Endothelial cell (in vitro differentiated cells): ENCODE measurements around the gene PRF1. TPM values are rescaled to one million over a fixed set of nuclear protein-coding genes. Genes with fewer than 3 reads are reported as not detected.

Experiments used
- DNase-seq: peaks from one replicate; pipeline ENCODE4 v3.0.0; 2021; ENCODE audit warnings: low spot score
- H3K27ac Mint-ChIP-seq: one replicate; pipeline ENCODE4 v1.8.0; 2021; ENCODE audit warnings: mixed read lengths, inconsistent platforms; ENCODE audit not compliant: unreplicated experiment
- H3K27me3 Mint-ChIP-seq: one replicate; pipeline ENCODE4 v1.8.0; 2021; ENCODE audit warnings: mild to moderate bottlenecking, moderate library complexity, mixed read lengths, inconsistent platforms; ENCODE audit not compliant: unreplicated experiment
- H3K36me3 Mint-ChIP-seq: one replicate; pipeline ENCODE4 v1.8.0; 2021; ENCODE audit warnings: mild to moderate bottlenecking, low read depth, mixed read lengths, inconsistent platforms; ENCODE audit not compliant: unreplicated experiment
- H3K4me1 Mint-ChIP-seq: one replicate; pipeline ENCODE4 v1.8.0; 2021; ENCODE audit warnings: mild to moderate bottlenecking, mixed read lengths, inconsistent platforms; ENCODE audit not compliant: unreplicated experiment
- H3K4me3 Mint-ChIP-seq: one replicate; pipeline ENCODE4 v1.8.0; 2021; ENCODE audit warnings: mild to moderate bottlenecking, mixed read lengths, inconsistent platforms; ENCODE audit not compliant: unreplicated experiment
- H3K9me3 Mint-ChIP-seq: one replicate; pipeline ENCODE4 v1.8.0; 2021; ENCODE audit warnings: mixed read lengths, inconsistent platforms; ENCODE audit not compliant: unreplicated experiment
- total RNA-seq: library from RNA; stranded (reverse); fragmentation: NEBNext Ultra II Directional; extraction: Animal tissue kit (Norgen Biotek cat#: 25700); gene quantifications from one replicate; pipeline ENCODE4 v1.2.1, GENCODE V29; 2021; ENCODE audit not compliant: unreplicated experiment
- TF ChIP-seq, protein P1 (sequence below): fragments of 200-600 bp; sonication (generic); IDR thresholded peaks from one replicate; pipeline ENCODE4 v1.5.0; 2021; ENCODE audit warnings: antibody characterized with exemption; ENCODE audit not compliant: unreplicated experiment

The PRF1 gene
- total RNA-seq, 1 donor from 2014 or later = not detected

DNA sequence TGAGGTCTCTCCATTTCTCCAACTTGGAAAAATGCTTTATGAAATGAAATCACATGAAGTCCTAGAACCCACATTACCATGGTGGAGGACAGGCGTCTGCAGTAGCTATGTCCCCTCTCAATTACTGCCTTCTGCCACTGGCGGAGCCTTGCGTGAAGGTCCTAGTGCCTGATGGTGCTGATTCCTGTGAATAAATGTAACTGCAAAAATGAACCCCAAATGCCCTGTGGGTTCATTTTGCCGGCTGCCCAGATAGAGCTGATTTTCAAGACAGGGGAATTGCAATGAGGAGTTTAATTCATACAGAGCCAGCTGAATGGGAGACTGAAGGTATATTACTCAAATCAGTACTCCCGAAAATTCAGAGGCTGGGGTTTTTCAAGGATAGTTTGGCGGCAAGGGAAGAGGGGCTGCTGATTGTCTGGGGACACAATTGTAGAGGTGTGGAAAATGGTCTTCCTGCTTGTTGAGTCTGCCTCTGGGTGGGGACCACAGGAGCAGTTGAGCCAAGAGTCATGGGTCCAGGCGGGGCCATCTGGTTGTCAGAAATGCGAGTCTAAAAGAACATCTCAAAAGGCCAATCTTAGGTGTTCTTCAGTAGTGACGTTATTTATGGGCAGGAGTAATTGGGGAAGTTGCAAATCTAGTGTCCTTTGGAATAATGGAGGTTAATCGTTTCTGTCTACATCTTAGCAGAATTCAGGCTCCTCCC lies 13.5 kb downstream of the PRF1 start:
- Mint-ChIP-seq H3K4me3 (no peak overlapping the region), H3K4me1 (peaks cover 27% of the 10 kb centered on the region), H3K27ac (no peak overlapping the region), H3K36me3 (no peaks in the 10 kb centered on the region), H3K9me3 (no peaks in the 10 kb centered on the region), H3K27me3 (peaks cover 8% of the 10 kb centered on the region)
- no peak for DNase-seq
- TF ChIP-seq, protein P1, sequence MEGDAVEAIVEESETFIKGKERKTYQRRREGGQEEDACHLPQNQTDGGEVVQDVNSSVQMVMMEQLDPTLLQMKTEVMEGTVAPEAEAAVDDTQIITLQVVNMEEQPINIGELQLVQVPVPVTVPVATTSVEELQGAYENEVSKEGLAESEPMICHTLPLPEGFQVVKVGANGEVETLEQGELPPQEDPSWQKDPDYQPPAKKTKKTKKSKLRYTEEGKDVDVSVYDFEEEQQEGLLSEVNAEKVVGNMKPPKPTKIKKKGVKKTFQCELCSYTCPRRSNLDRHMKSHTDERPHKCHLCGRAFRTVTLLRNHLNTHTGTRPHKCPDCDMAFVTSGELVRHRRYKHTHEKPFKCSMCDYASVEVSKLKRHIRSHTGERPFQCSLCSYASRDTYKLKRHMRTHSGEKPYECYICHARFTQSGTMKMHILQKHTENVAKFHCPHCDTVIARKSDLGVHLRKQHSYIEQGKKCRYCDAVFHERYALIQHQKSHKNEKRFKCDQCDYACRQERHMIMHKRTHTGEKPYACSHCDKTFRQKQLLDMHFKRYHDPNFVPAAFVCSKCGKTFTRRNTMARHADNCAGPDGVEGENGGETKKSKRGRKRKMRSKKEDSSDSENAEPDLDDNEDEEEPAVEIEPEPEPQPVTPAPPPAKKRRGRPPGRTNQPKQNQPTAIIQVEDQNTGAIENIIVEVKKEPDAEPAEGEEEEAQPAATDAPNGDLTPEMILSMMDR = no peak

DNA sequence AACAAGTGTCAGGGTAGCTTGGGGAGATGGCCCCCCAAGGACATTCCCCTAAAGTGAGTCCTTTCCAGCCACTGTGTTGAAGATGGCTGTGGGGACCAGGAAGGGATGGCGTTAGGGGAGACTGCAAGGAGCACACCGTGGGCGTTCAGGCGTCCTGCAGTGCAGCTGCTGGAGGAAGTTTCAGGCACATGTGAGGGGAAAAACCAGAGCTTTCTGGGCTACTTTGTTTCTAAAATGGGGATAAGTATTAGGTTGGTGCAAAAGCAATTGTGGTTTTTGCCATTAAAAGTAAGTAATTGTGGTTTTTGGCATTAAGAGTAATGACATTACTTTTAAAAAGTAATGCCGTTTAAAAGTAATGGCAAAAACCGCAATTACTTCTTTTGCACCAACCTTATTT lies 14.3 kb downstream of the PRF1 start:
- no peaks in the 10 kb centered on the region for H3K36me3 Mint-ChIP-seq
- H3K4me3 Mint-ChIP-seq = no peak overlapping the region
- peaks cover 8% of the 10 kb centered on the region for H3K27me3 Mint-ChIP-seq
- peaks cover 31% of the 10 kb centered on the region for H3K4me1 Mint-ChIP-seq
- H3K9me3 Mint-ChIP-seq = no peaks in the 10 kb centered on the region
- DNase-seq = no peak
- TF ChIP-seq, protein P1 = no peak
- H3K27ac Mint-ChIP-seq = no peak overlapping the region

DNA sequence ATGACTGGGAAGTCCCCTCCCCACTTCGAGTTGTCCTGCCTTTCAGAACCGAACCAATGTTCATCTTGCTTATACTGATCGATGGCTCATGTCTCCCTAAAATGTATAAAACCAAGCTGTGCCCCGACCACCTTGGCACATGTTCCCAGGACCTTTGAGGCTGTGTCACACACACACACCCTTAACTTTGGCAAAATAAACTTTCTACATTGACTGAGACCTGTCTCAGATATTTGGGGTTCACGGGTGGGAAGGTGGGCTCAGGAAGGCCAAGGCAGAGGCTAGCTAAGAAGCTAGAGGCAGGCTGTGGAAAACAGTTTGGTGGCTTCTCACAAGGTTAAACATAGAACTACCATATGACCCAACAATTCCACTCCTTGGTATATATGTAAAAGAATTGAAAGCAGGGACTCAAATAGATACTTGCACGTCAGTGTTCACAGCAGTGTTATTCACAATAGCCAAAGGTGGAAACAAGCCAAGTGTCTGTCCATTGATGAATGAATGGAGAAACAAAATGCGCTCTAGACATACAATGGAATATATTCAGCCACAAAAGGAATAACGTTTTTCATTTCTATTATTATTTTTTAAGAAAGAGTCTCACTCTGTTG lies 15.4 kb downstream of the PRF1 start:
- H3K9me3 Mint-ChIP-seq = no peaks in the 10 kb centered on the region
- TF ChIP-seq, protein P1 = no peak
- no peak overlapping the region for H3K27ac Mint-ChIP-seq
- H3K27me3 Mint-ChIP-seq = peaks cover 5% of the 10 kb centered on the region
- no peak overlapping the region for H3K4me3 Mint-ChIP-seq
- peaks cover 31% of the 10 kb centered on the region for H3K4me1 Mint-ChIP-seq
- no peak for DNase-seq
- no peaks in the 10 kb centered on the region for H3K36me3 Mint-ChIP-seq

DNA sequence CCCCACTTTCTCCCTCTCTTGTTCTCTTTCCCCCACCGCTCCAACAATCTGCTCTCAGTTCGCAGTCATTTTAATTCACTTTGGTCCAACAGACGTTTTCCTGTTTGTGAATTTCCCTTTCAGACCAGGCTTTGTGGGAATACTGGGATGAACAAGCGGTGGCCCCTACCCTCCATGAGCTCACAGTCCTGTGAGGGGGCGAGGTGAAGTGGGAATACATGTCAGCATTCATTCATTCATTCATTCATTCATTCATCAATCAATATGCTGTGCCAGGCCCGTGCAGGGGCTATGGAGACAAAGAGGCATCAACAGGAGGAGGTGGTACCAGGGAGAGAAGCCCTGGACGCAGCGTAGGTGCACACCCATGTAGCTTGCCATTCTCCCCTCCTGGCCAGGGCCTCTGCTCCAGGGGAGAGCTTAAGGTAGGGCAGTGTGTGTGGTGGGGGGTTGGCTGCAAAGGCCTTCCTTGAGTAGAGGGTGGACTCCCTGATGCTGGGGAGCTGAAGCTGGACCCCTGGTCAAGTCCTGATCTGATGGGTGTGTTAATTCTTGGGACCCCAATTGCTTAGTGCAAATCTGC lies 16.1 kb downstream of the PRF1 start:
- peaks cover 31% of the 10 kb centered on the region for H3K4me1 Mint-ChIP-seq
- H3K27me3 Mint-ChIP-seq = peaks cover 4% of the 10 kb centered on the region
- TF ChIP-seq, protein P1 = no peak
- H3K27ac Mint-ChIP-seq = no peak overlapping the region
- no peaks in the 10 kb centered on the region for H3K9me3 Mint-ChIP-seq
- DNase-seq = no peak
- no peaks in the 10 kb centered on the region for H3K36me3 Mint-ChIP-seq
- no peak overlapping the region for H3K4me3 Mint-ChIP-seq
